HG02678 (cell line): ENCODE results near the gene GARIN6.
A peak's percentile ranks its signal among the peaks of the same experiment; 100 is the strongest.
"Not testable (repeated sequence)": the region's sequence is repeated elsewhere in the genome, so short reads cannot be mapped to it uniquely, and the experiment has no call there.

Experiments
- ATAC-seq: cut with Tn5 transposase; IDR thresholded peaks from one replicate; pipeline ENCODE4 v1.9.1; 2021; ENCODE audit warnings: mild to moderate bottlenecking, moderate library complexity; ENCODE audit not compliant: unreplicated experiment

The GARIN6 gene

DNA sequence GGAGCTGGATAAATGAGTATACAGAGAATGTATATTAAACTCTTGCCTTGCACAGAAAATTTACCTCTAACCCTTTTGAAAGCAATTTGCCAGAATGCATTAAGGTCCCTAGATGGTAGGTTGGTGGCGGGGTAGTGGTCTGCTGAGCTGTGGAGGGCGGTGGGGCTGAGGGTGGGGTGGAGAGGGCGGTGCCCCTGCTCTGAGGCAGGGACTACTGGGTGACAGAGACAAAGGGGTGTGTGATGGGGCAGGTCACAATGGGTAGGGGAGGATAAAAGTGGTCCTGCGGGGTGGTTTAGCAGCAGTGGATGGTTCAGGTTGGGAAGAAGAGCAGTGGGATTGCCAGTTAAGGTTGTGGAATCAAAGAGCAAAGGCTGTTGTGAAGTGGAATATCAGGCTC lies at the start of gene GARIN6:
Gene GARIN6 (plus strand): TSS at position 301 of the 400 bp plus-strand sequence. CDS start 422 bp downstream, outside the sequence.
- no peak for ATAC-seq

DNA sequence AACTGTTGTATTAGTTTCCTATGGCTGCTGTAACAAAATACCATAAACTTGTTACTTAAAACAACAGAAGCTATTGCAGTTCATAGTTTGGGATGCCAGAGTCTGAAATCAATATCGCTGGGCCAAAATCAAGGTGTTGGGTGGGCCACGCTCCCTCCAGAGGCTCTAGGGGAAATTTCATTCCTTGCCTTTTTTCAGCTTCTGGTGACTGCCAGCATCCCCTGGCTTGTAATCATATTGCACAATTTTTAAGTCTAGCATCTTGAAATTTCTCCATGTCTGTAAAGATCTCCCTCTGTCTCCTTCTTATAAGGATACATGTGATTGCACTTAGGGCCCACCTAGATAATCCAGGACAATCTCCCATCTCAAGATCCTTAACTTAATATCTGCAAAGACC lies 48.8 kb upstream of the GARIN6 start:
- ATAC-seq, result no peak

DNA sequence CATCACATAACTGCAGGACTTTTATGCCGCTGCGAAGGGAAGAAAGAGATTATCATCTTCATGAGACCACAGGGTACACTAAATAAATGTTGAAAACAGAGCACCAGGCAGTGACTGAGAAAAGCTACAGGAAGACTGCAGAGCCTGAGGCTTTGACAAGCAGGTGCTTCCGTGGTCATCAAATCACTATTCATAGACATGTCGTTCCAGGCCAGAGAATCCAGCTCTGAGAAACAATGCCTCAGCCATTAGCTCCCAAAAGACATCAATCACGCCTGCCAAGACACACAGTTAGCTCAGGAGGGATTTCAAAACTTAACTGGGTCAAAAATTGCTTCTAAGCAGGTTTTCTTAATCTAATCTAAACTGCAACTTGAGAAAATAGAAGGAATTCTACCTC lies 47.2 kb upstream of the GARIN6 start:
- ATAC-seq, result peak; percentile 96

DNA sequence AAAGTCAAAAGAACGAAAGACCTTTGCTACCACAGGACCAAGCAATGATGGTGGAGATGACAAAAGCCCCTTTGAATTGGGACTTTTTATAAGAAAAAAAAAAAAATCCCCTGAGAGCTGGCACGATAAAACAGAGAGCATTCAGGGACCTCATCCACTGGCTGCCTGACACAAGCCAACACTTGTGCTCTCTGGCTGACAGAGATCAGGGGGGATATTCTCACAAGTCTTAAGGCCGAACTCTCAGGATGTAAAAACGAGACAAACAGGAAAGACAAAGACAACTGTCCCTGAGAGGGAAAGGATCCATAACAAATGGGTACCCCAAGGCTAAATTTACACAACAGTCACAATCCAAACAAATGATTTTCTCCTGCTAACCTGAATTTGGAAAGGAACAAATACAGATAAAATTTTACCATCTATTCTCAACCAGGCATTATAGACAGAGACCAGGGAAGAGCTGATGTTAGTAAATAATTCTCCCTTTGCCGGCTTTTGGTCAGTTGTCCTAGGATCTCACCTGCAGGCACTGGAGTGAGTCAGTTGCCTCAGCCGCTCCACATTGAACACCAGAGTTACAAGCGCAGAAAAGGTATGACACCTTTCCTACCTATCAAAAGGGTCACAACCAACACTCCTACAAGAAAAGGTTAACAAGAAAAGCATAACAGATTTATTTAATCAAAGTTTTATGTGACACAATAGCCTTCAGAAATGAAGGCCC lies 37.9 kb upstream of the GARIN6 start:
- no peak for ATAC-seq

DNA sequence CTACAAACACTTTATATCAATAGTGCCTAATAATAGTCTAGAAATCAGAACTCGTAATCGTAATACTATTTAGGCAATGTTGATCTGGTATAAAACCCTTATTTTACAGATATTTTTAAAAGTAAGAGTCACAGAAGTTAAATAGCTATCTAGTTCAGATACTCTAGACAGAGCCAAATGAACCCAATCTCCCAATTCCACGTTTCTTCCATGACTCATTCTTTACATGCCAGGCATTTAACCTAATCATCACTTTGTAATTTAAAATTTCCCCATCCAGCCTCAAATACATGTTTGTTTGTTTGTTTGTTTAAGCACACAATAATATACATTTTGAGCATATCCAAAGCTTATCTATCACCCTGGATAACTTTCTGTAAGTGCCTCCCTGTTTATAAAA lies 36.4 kb upstream of the GARIN6 start:
- no peak for ATAC-seq

DNA sequence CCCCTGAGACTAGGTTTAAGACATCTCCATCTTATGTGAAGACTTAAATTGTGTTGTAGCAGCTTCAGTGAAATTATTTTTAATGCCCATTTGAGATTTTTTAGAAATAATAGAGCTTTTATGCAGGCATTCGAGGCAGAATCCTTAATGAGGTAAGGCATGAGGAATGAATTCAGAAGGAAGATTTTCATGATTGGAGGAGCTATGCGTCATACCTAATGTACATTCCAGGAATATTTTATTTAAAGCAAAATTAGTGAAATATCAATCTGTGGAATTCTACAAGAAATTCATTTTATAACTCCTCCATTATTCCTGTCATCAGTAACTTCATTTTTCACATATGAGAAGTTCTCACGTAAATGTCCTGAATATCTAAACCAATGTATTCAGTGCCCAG lies 36.0 kb upstream of the GARIN6 start:
- ATAC-seq, result no peak

DNA sequence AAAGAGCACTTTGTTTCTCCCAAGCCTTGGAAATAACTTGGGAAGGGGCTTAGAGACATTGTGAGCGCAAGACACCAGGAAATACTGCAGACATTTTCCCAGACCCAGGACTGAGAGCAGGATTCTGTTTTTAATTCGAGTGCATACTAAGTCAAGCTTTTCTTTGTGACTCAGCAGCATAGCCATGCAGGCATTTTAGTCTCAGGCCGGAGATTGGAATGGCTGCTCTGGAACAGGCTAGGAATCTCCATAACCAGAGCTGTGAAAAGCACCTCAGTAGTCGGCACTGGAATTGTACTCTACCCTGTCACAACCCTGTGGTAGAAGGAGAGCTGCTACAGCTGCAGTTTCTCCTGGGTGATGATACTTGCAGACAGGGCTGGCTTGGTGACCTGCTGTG lies 28.9 kb upstream of the GARIN6 start:
- no peak for ATAC-seq

DNA sequence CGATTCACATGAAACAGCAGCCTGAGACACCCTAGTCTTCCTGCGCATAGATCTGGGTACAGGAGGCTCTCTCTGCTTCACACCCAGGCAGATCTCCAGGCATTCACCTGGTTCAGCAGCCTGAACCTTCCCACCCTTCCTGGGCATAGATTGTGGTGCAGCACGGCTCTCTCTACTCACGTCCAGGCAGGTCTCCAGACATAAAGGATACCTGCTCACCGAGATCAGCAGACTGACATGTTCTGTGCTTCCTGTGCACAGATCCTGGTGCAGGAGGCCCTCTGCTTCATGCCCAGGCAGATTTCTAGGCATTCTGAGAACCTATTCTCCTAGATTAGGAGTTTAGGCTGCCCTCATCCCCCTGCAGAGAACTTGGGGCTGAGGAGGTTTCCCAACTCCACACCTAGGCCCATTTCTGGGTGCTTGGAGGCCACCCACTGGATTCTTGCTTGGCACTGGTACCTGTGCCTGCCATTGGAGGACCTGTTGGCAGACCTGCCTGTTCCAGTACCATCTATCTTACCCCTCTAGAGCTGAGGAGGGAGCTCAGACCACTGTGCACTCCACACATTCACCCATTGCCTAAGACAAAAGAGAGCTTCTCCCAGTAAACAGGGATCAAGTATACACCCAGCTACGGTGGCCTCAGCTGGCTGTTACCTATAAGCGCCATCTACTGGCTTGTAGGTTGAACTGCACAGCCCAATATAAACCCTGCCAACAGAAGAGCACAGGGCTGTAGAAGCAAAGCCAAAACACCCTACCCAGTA lies 28.0 kb upstream of the GARIN6 start:
- ATAC-seq, result peak; percentile 93

DNA sequence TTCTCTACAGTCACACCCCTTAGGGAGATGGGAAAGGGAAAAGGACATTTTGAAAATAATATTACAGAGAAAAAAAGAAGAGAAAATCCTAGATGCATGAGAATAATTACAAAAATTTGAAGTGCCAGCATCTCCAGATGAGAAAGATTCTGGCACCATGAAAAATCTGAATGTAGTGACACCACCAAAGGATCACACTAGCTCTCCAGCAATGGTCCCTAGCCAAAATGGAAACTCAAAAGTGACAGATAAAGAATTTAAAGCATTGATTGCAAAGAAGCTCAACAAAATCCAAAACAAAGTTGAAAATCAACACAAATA lies 27.4 kb upstream of the GARIN6 start:
- ATAC-seq, result no peak

DNA sequence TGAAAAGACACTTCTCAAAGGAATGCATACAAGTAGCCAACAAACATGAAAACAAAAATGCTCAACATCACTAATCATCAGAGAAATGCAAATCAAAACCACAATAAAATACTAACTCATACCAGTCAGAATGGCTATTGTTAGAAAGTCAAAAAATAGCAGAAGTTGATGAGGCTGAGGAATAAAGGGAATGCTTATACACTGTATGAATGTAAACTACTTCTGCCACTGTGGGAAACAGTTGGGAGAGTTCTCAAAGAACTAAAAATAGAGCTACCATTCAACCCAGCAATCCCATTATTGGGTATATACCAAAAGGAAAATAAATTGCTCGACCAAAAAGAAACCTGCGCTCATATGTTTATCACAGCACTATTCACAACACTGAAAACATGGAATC lies 23.0 kb upstream of the GARIN6 start:
- not testable (repeated sequence) for ATAC-seq

DNA sequence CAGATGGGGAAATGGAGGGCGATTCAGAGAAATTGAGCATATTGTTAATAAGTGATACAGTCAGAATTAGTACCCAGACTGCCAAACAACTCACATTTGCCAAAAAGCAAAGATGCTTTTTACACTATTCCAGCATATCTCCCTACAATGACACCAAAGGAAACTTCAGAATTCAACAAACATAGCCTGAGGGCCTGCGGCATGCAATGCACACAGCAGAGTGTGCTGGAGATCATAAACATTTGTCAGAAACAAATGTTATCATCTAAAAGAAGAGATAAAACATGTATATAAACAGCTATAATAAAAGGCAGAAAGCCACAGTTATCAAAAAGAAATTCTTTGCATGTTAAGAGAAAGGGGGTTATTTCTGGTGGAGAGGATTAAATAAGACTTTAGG lies 20.1 kb upstream of the GARIN6 start:
- no peak for ATAC-seq

DNA sequence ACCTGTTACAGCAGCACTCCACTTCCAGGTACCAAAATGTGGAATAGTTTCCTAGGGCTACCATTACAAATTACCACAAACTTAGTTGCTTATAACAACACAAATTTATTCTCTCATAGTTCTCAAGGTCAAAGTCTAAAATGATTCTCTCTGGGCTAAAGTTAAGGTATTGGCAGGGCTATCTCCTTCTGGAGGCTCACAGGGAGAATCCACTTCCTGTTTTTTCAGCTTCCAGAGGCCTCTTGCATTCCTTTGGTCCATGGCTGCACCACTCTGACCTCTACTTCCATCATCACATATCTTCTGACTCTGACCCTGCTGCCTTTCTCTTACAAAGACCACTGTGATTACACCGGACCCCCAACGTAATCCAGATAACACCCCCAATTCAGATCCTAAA lies 2.9 kb upstream of the GARIN6 start:
- ATAC-seq, result no peak

DNA sequence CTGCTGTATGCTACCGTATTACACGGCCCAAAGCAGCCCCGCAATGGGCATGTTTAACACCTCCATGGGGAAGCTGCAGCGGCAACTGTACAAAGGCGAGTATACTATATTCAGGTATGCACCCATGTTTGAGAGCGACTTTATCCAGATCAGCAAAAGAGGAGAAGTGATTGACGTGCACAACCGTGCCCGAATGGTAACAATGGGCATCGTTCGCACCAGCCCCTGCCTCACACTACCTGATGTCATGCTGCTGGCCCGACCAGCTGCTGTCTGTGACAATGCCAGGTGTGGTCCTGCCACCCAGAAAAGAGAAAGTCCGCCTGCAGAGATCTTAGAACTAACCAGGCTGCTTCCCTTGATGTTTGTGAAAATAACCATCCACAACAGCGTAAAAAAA lies 630 bp downstream of the GARIN6 start:
- ATAC-seq, result no peak

DNA sequence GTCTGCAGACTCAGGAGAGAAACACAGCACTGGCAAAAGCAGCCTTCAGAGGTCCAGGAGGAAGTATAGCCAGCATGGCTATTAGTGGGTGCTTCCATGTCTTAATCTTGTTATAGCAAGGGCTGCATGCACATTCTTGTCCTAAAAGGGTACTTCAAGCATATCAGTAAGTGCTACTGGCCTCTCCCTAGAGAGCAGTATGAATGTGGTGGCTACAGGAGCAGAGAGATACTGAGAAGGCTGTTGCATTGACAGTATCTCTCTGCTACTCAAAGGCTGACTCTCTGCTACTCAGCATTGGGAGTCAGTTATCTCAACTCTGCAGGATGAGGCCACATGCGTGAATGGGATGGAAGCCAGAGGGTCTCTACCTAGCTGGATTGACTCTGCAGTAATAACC lies 2.0 kb downstream of the GARIN6 start:
- no peak for ATAC-seq

DNA sequence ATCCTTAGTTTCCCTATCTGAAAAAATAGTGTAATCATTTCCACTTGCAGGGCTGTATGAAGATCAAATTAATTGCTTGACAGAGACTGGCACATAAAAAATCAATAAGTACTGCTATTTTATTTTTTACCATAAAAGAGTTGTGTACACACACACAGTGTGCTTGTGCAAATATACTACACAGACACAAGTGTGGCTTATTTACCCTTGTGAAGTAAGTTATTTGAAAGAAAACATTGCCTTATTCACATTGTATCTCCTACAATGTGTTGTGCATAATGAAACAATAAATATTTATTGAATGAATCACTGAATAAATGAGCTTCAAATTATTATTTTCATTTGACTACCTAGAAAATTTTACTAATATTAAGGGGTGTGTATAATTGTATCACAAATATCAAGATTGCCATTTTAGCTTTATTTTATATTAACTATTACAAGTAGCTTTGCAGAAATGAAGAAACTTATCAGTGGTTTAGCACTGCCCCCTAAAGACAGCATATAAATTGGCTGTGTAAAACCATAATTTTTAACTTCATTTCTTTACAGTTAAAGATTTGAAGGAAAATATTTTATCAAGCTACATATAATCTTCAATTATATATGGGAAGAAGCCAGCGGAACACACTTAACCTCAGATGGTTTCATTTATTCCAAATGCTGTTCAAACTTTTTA lies 11.3 kb downstream of the GARIN6 start:
- ATAC-seq, result no peak

DNA sequence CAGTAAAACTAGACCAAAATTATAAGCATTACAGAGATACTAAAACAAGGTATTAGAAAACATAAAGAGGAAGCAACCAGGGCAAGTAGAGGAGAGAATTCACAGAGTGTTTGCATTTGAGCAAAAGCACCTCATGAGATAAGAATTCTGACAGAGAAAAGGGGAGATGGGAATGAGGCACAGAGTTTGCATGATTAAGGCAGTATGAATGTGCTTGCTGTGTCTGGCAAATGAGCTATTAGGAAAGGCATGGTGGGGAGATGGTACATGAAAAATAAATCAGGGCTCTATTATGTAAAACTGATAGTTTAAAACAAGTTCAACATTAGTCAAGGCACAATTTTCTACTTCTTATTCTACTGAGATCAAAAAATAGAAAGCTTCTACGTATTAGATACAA lies 23.1 kb downstream of the GARIN6 start:
- no peak for ATAC-seq

DNA sequence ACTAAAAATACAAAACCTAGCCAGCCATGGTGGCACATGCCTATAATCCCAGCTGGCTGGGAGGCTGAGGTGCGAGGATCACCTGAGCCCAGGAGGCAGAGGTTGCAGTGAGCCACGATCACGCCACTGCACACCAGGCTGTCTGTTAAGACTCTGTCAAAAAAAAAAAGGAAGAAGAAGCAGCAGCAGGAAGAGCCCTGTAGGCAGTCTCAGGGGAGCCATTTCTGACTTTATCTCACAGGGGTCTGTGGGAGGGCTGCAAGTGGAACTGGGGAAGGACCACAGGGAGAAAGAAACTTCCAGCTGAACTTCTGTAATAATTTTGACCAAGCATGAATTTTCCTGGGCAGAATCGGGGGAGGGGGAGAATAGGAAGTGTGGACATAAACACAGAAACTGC lies 32.7 kb downstream of the GARIN6 start:
- ATAC-seq, result no peak

DNA sequence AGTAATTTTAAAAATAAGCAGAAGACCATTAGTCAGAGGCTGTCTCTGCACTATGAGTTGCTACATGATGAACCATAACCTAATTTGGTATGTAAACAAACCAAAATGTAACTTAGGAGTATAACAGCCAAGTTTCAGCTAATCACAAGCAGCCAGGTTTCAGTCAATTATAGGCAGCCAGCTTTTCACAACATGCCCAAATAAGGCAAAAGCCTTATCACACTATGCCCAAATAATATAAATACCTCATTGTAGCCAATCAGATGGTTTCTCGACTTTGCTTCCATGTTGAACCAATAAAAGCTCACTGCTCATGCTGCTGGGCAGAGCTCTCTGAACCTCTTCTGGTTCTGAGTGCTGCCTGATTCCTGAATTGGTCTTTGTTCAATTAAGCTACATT lies 38.6 kb downstream of the GARIN6 start:
- ATAC-seq, result no peak

DNA sequence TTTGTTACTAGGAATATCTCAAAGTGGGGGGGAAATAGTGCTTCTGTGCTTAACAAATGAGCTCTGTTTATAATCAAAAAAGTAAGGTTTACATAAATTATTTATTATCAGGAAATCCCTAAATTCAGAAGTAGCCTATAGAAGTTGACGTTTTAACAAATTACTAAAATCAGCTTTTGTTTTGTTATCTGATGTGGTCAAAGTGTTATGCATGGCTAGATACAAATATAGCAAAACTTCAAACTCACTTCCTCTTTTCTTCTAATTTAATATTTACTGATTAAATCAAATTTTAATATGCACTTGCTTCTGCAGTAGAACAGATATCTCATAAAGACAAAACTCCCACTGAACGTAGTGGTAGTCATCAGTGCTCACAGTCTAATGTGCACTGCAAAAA lies 47.5 kb downstream of the GARIN6 start:
- no peak for ATAC-seq
